ENCODE measurements around the gene ASTN2.

DNA sequence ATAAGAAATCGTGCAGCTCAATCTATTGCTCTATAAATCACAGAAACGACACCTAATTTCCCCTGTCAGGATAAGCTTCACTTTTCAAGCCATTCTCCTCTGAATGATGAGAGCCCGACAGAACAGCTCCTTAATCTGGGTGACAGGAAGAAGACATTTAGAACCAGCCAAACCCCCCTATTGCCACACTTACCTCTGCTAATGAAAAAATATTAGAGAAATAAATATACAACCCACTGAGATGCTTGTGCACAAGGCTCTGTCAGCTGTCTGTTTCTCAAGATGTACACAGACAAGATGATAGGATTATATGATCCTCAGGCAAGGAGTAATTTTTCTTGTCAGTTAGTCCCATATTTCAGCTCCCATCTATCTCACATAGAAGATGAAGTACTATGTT, 785.2 kb downstream of the ASTN2 start:
- TF ChIP-seq, protein P1, sequence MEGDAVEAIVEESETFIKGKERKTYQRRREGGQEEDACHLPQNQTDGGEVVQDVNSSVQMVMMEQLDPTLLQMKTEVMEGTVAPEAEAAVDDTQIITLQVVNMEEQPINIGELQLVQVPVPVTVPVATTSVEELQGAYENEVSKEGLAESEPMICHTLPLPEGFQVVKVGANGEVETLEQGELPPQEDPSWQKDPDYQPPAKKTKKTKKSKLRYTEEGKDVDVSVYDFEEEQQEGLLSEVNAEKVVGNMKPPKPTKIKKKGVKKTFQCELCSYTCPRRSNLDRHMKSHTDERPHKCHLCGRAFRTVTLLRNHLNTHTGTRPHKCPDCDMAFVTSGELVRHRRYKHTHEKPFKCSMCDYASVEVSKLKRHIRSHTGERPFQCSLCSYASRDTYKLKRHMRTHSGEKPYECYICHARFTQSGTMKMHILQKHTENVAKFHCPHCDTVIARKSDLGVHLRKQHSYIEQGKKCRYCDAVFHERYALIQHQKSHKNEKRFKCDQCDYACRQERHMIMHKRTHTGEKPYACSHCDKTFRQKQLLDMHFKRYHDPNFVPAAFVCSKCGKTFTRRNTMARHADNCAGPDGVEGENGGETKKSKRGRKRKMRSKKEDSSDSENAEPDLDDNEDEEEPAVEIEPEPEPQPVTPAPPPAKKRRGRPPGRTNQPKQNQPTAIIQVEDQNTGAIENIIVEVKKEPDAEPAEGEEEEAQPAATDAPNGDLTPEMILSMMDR (conservative IDR thresholded peaks at IDR 0.05): no peak
- no peak for TF ChIP-seq ZFX (IDR thresholded peaks at IDR 0.05)
